ENCODE results near the gene HPS4.

The HPS4 gene

GRCh38 chr22:26485806-26486390, 2.3 kb upstream of the HPS4 start:
- H3K4me3 ChIP-seq (ENCODE audit: low read depth, low read length), result no peak overlapping the region
- no peak for DNase-seq (ENCODE audit: low read depth)
- no peak for TF ChIP-seq CTCF (IDR thresholded peaks at IDR 0.05; ENCODE audit: control insufficient read depth, extremely low read depth, insufficient read depth)

GRCh38 chr22:26485013-26485412, 1.4 kb upstream of the HPS4 start:
- no peak for TF ChIP-seq CTCF (IDR thresholded peaks at IDR 0.05; ENCODE audit: control insufficient read depth, extremely low read depth, insufficient read depth)
- no peak for DNase-seq (ENCODE audit: low read depth)
- H3K4me3 ChIP-seq (ENCODE audit: low read depth, low read length), result peak overlapping the region; percentile 94

GRCh38 chr22:26484360-26484706, 750 bp upstream of the HPS4 start:
- TF ChIP-seq CTCF (IDR thresholded peaks at IDR 0.05; ENCODE audit: control insufficient read depth, extremely low read depth, insufficient read depth), result no peak
- no peak for DNase-seq (ENCODE audit: low read depth)
- peak overlapping the region; percentile 94 for H3K4me3 ChIP-seq (ENCODE audit: low read depth, low read length)

- no peak for DNase-seq (ENCODE audit: low read depth)
- no peak for TF ChIP-seq CTCF (IDR thresholded peaks at IDR 0.05; ENCODE audit: control insufficient read depth, extremely low read depth, insufficient read depth)
- peak overlapping the region; percentile 94 for H3K4me3 ChIP-seq (ENCODE audit: low read depth, low read length)
These were observed 542 bp downstream of the HPS4 start for GRCh38 chr22:26483043-26483438.

GRCh38 chr22:26482161-26482560, 1.4 kb downstream of the HPS4 start:
- DNase-seq (ENCODE audit: low read depth), result no peak
- no peak overlapping the region for H3K4me3 ChIP-seq (ENCODE audit: low read depth, low read length)
- no peak for TF ChIP-seq CTCF (IDR thresholded peaks at IDR 0.05; ENCODE audit: control insufficient read depth, extremely low read depth, insufficient read depth)

GRCh38 chr22:26481694-26482093, 1.9 kb downstream of the HPS4 start:
- no peak for DNase-seq (ENCODE audit: low read depth)
- no peak overlapping the region for H3K4me3 ChIP-seq (ENCODE audit: low read depth, low read length)
- no peak for TF ChIP-seq CTCF (IDR thresholded peaks at IDR 0.05; ENCODE audit: control insufficient read depth, extremely low read depth, insufficient read depth)

- H3K4me3 ChIP-seq (ENCODE audit: low read depth, low read length), result no peak overlapping the region
- DNase-seq (ENCODE audit: low read depth), result no peak
- TF ChIP-seq CTCF (IDR thresholded peaks at IDR 0.05; ENCODE audit: control insufficient read depth, extremely low read depth, insufficient read depth), result no peak
These were observed 2.4 kb downstream of the HPS4 start for GRCh38 chr22:26481112-26481693.

Data from LNCaP clone FGC (cell line).